ENCODE data around the gene HTR7. TPM values are rescaled to one million over a fixed set of nuclear protein-coding genes. Genes with fewer than 3 reads are reported as not detected.

Gene HTR7
- total RNA-seq, 1 experiment from 2014 or later = not detected

GRCh38 chr10:90695915-90696676 lies 161.7 kb downstream of the HTR7 start:
- H3K36me3 ChIP-seq (ENCODE audit: insufficient read depth, low read length, poor library complexity, severe bottlenecking) = no peaks in the 10 kb centered on the region
- peaks cover 7% of the 10 kb centered on the region for H3K27me3 ChIP-seq (replicated peaks; ENCODE audit: insufficient read depth, low read depth, low read length, poor library complexity)
- no peak overlapping the region for H3K4me3 ChIP-seq (ENCODE audit: low read depth, low read length, poor library complexity, severe bottlenecking)
- ChIA-PET CTCF (no interaction called here), POLR2A (ENCODE audit: low non-redundant PET) (no interaction called here)
- no peaks in the 10 kb centered on the region for H3K9me3 ChIP-seq (ENCODE audit: low read depth, low read length, poor library complexity, severe bottlenecking)
- no peak for DNase-seq (ENCODE audit: low spot score)
- intact Hi-C loops (cut with micrococcal nuclease; ENCODE audit: unreplicated experiment) = no loop called here
- TF ChIP-seq EZH2 (IDR thresholded peaks at IDR 0.05; ENCODE audit: borderline replicate concordance, low read depth, low read length, poor library complexity, severe bottlenecking) = no peak
- TF ChIP-seq, protein P1, sequence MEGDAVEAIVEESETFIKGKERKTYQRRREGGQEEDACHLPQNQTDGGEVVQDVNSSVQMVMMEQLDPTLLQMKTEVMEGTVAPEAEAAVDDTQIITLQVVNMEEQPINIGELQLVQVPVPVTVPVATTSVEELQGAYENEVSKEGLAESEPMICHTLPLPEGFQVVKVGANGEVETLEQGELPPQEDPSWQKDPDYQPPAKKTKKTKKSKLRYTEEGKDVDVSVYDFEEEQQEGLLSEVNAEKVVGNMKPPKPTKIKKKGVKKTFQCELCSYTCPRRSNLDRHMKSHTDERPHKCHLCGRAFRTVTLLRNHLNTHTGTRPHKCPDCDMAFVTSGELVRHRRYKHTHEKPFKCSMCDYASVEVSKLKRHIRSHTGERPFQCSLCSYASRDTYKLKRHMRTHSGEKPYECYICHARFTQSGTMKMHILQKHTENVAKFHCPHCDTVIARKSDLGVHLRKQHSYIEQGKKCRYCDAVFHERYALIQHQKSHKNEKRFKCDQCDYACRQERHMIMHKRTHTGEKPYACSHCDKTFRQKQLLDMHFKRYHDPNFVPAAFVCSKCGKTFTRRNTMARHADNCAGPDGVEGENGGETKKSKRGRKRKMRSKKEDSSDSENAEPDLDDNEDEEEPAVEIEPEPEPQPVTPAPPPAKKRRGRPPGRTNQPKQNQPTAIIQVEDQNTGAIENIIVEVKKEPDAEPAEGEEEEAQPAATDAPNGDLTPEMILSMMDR (conservative IDR thresholded peaks at IDR 0.05; ENCODE audit: low read depth, low read length) = no peak
- no TSS peak for BruUV-seq (replicated peaks)
- H3K4me1 ChIP-seq (ENCODE audit: insufficient read depth, low read length, poor library complexity, severe bottlenecking) = no peaks in the 10 kb centered on the region
- no peak overlapping the region for H3K27ac ChIP-seq (ENCODE audit: low read depth, low read length, poor library complexity, severe bottlenecking)

Other genes starting within 250 kb of the HTR7 start
- gene RPP30, start 13.9 kb upstream of the HTR7 start, total RNA-seq (2021) = 65.8 and 74.5 TPM in 2 replicates
- gene ANKRD1, start 63.0 kb upstream of the HTR7 start, total RNA-seq (2021) = not detected in 2 replicates

All from A673 (cell line).